ENCODE data around the gene DUSP9. TPM values are rescaled to one million over a fixed set of nuclear protein-coding genes. Genes with fewer than 3 reads are reported as not detected.

DUSP9 gene
- total and polyA plus RNA-seq, 2 donors (not counting 3 experiments of a cell fraction or from before 2014, with no cell fraction given), result 0.04 TPM; not detected in 1

DNA sequence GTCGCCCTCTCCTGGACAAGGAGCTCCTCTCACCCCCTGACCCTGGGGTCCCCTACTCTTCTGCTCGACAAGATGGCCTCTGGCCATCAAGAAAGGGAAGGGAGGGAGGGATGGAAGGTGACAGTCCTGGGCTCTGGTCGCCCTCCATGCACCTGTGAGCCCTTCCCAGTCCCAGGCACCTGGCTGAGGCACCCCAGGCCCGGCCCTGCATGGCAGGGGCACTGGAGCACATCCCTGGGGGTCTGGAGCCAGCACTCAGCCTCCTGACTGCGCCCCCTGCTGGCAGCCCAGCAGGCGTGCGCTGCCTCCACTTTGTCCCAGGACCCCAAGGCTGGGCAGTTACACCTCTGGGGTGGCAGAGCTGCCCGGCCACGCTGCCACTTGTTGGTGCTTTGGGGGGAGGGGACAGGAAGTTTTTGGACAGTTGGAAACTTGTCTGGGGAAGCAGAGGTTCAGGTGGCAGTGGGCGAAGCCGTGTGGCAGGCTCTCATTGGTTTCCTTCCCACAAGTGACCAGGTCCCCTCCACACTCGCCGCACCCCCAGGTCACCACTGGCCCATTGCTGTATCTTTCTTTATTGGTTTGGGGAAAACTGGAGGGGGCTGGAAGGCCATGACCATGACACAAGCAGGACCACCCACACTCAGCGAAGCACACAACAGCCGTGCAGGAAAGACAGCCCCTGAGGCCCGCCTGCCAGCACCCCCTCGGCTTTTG is 22.3 kb downstream of the DUSP9 start:
- CTCF ChIA-PET, result interaction anchor here (1.0 to 6.8 kb wide), 12 partner anchors 12 to 637 kb away, joined by 3 to 89 read pairs (median 8); no protein-coding TSS in a partner anchor
- dilution Hi-C loops (cut with MboI; ENCODE audit: extremely low pct_ligation_motif_present, low sequenced_read_pairs) (no loop called here), intact Hi-C loops (cut with micrococcal nuclease) (loop anchor here (1.0 to 2.0 kb wide), 4 partner anchors 33 to 729 kb away; no protein-coding TSS in a partner anchor)
- Histone ChIP-seq H3K9me3 (replicated peaks; ENCODE audit: control insufficient read depth, insufficient read depth, low read length) (no peaks in the 10 kb centered on the region), H3K27ac (ENCODE audit: insufficient read depth, low read depth, low read length) (no peak overlapping the region), H4K20me1 (replicated peaks; ENCODE audit: control insufficient read depth, extremely low read depth, insufficient read depth, low read length) (no peaks in the 10 kb centered on the region), H3K4me1 (ENCODE audit: control insufficient read depth, extremely low read depth, insufficient read depth, low read length) (no peaks in the 10 kb centered on the region), H3K27me3 (ENCODE audit: control insufficient read depth in 2 of 2, insufficient read depth in 2 of 2, low read length in 2 of 2) (peaks cover 7 to 11% of the 10 kb centered on the region in 2 experiments), H3K79me2 (ENCODE audit: control insufficient read depth, insufficient read depth, low read length) (no peaks in the 10 kb centered on the region), H3K9ac (replicated peaks; ENCODE audit: extremely low read depth, insufficient read depth, low read length) (no peak overlapping the region), H3K4me3 (replicated peaks in 1 of 3; ENCODE audit: insufficient read depth in 1 of 3, low read depth in 1 of 3, low read length in 3 of 3) (no peak overlapping the region), H3K4me2 (ENCODE audit: insufficient read depth, low read length) (no peak overlapping the region), H3K9me1 (replicated peaks; ENCODE audit: control insufficient read depth, extremely low read depth, insufficient read depth, low read length) (no peaks in the 10 kb centered on the region), H3K36me3 (ENCODE audit: control insufficient read depth in 2 of 2, extremely low read depth in 1 of 2, insufficient read depth in 2 of 2, low read length in 2 of 2) (no peaks in the 10 kb centered on the region), H2AFZ (ENCODE audit: low read depth, low read length) (no peak overlapping the region)
- no peak for DNase-seq (ENCODE audit: low read depth, low spot score)
- no TSS peak for BruUV-seq (replicated peaks)
- FAIRE-seq, result no peak
- TF ChIP-seq MYC (IDR thresholded peaks at IDR 0.05; ENCODE audit: low read depth, low read length) (no peak), POLR2AphosphoS5 (IDR thresholded peaks at IDR 0.05; ENCODE audit: insufficient read depth, low read depth, low read length) (no peak), GATA2 (IDR thresholded peaks at IDR 0.05; ENCODE audit: insufficient read depth, insufficient read length, low read depth, low read length) (no peak), POLR2A (IDR thresholded peaks at IDR 0.05; ENCODE audit: low read depth, low read length) (no peak), FOS (IDR thresholded peaks at IDR 0.05; ENCODE audit: borderline replicate concordance, insufficient read depth, low read length) (no peak), EZH2 (IDR thresholded peaks at IDR 0.05; ENCODE audit: borderline replicate concordance, low read depth, low read length, severe bottlenecking) (no peak)
- TF ChIP-seq, protein P1, sequence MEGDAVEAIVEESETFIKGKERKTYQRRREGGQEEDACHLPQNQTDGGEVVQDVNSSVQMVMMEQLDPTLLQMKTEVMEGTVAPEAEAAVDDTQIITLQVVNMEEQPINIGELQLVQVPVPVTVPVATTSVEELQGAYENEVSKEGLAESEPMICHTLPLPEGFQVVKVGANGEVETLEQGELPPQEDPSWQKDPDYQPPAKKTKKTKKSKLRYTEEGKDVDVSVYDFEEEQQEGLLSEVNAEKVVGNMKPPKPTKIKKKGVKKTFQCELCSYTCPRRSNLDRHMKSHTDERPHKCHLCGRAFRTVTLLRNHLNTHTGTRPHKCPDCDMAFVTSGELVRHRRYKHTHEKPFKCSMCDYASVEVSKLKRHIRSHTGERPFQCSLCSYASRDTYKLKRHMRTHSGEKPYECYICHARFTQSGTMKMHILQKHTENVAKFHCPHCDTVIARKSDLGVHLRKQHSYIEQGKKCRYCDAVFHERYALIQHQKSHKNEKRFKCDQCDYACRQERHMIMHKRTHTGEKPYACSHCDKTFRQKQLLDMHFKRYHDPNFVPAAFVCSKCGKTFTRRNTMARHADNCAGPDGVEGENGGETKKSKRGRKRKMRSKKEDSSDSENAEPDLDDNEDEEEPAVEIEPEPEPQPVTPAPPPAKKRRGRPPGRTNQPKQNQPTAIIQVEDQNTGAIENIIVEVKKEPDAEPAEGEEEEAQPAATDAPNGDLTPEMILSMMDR (IDR thresholded peaks at IDR 0.05; ENCODE audit: extremely low read depth in 1 of 2, insufficient read depth in 1 of 2, low read depth in 1 of 2, low read length in 2 of 2), result peak; percentile 70 to 86
- TF ChIP-seq, protein P2, sequence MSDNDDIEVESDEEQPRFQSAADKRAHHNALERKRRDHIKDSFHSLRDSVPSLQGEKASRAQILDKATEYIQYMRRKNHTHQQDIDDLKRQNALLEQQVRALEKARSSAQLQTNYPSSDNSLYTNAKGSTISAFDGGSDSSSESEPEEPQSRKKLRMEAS (IDR thresholded peaks at IDR 0.05; ENCODE audit: insufficient read depth, insufficient read length), result no peak
- POLR2A ChIA-PET, result no interaction called here
